H9 (cell line): ENCODE data around the gene TRABD. TPM values are rescaled to one million over a fixed set of nuclear protein-coding genes. Genes with fewer than 3 reads are reported as not detected.

ENCODE experiments used
- DNase-seq: peaks from one replicate; pipeline ENCODE4 v3.0.0-alpha.2; 2017
- H2AFZ ChIP-seq: one replicate; pipeline ENCODE4 v1.6.1; 2013; ENCODE audit warnings: mild to moderate bottlenecking, low read length, control low read depth, moderate library complexity
- H2AK5ac ChIP-seq: 2 replicates; pipeline ENCODE4 v1.6.1; 2013; ENCODE audit warnings: low read length, control low read depth, mixed read lengths; ENCODE audit not compliant: insufficient read length
- H2BK120ac ChIP-seq: one replicate; pipeline ENCODE4 v1.6.1; 2013; ENCODE audit warnings: low read depth, mild to moderate bottlenecking, low read length, control low read depth, inconsistent platforms; ENCODE audit not compliant: poor library complexity, severe bottlenecking
- H2BK12ac ChIP-seq: 2 replicates; pipeline ENCODE4 v1.6.1; 2013; ENCODE audit warnings: low read length, control low read depth, mixed read lengths, low read depth; ENCODE audit not compliant: insufficient read length
- H2BK15ac ChIP-seq: 2 replicates; pipeline ENCODE4 v1.6.1; 2013; ENCODE audit warnings: low read depth, low read length, control low read depth
- H2BK20ac ChIP-seq: one replicate; pipeline ENCODE4 v1.6.1; 2013; ENCODE audit warnings: low read depth, mild to moderate bottlenecking, low read length, control low read depth, inconsistent platforms; ENCODE audit not compliant: poor library complexity, severe bottlenecking
- H2BK5ac ChIP-seq: 2 replicates; pipeline ENCODE4 v1.6.1; 2013; ENCODE audit warnings: low read length, control low read depth, mixed read lengths; ENCODE audit not compliant: insufficient read length
- H3K14ac ChIP-seq: 2 replicates; pipeline ENCODE4 v1.6.1; 2013; ENCODE audit warnings: low read length, control low read depth; ENCODE audit not compliant: insufficient read depth
- H3K18ac ChIP-seq: 2 replicates; pipeline ENCODE4 v1.6.1; 2013; ENCODE audit warnings: low read depth, mild to moderate bottlenecking, mixed read lengths, low read length, control low read depth; ENCODE audit not compliant: insufficient read length
- H3K23ac ChIP-seq: 2 replicates; pipeline ENCODE4 v1.6.1; 2013; ENCODE audit warnings: low read length, control low read depth, mixed read lengths, low read depth; ENCODE audit not compliant: insufficient read length
- H3K23me2 ChIP-seq: 2 replicates; pipeline ENCODE4 v1.6.1; 2013; ENCODE audit warnings: low read depth, mild to moderate bottlenecking, mixed read lengths, low read length, control low read depth; ENCODE audit not compliant: insufficient read length, poor library complexity, severe bottlenecking
- H3K27ac ChIP-seq: 2 replicates; pipeline ENCODE4 v1.5.1; 2013; ENCODE audit warnings: low read length, control low read depth, mixed read lengths, low read depth; ENCODE audit not compliant: insufficient read length
- H3K27me3 ChIP-seq: 2 replicates; pipeline ENCODE4 v1.6.1; 2013; ENCODE audit warnings: low read length, control low read depth, inconsistent platforms; ENCODE audit not compliant: insufficient read depth
- H3K4ac ChIP-seq: 2 replicates; pipeline ENCODE4 v1.6.1; 2013; ENCODE audit warnings: low read depth, mild to moderate bottlenecking, control low read depth, inconsistent platforms, low read length, moderate library complexity
- H3K4me1 ChIP-seq: 2 replicates; pipeline ENCODE4 v1.6.1; 2013; ENCODE audit warnings: low read length, control low read depth, inconsistent platforms; ENCODE audit not compliant: insufficient read depth
- H3K4me2 ChIP-seq: 2 replicates; pipeline ENCODE4 v1.6.1; 2013; ENCODE audit warnings: low read length, control low read depth, mixed read lengths; ENCODE audit not compliant: insufficient read length, insufficient read depth
- H3K56ac ChIP-seq: 2 replicates; pipeline ENCODE4 v1.6.1; 2013; ENCODE audit warnings: low read depth, mild to moderate bottlenecking, mixed read lengths, low read length, control low read depth; ENCODE audit not compliant: insufficient read length
- H3K79me1 ChIP-seq: 2 replicates; pipeline ENCODE4 v1.6.1; 2013; ENCODE audit warnings: low read depth, mild to moderate bottlenecking, moderate library complexity, low read length, control low read depth, inconsistent platforms; ENCODE audit not compliant: insufficient read depth, poor library complexity, severe bottlenecking
- H3K79me2 ChIP-seq: 2 replicates; pipeline ENCODE4 v1.6.1; 2013; ENCODE audit warnings: low read length, control low read depth, inconsistent platforms; ENCODE audit not compliant: insufficient read depth
- H3K9ac ChIP-seq: 2 replicates; pipeline ENCODE4 v1.6.1; 2013; ENCODE audit warnings: low read length, control low read depth, mixed read lengths; ENCODE audit not compliant: insufficient read length; ENCODE audit errors: extremely low read depth
- H3K9me3 ChIP-seq: one replicate; pipeline ENCODE4 v1.6.1; 2013; ENCODE audit warnings: low read depth, low read length, inconsistent platforms; ENCODE audit not compliant: control insufficient read depth
- H3T11ph ChIP-seq: one replicate; pipeline ENCODE4 v1.6.1; 2013; ENCODE audit warnings: mild to moderate bottlenecking, low read length, control low read depth, inconsistent platforms
- H4K20me1 ChIP-seq: one replicate; pipeline ENCODE4 v1.6.1; 2013; ENCODE audit not compliant: control insufficient read depth, insufficient read length, insufficient read depth
- H4K5ac ChIP-seq: 2 replicates; pipeline ENCODE4 v1.6.1; 2013; ENCODE audit warnings: low read depth, mild to moderate bottlenecking, mixed read lengths, low read length, control low read depth; ENCODE audit not compliant: insufficient read length
- H4K8ac ChIP-seq: replicated peaks from 2 replicates; pipeline ENCODE4 v1.6.1; 2013; ENCODE audit warnings: low read length, control low read depth, mixed read lengths, low read depth; ENCODE audit not compliant: insufficient read length
- H4K91ac ChIP-seq: 2 replicates; pipeline ENCODE4 v1.6.1; 2013; ENCODE audit warnings: low read depth, mild to moderate bottlenecking, moderate library complexity, mixed read lengths, low read length, control low read depth; ENCODE audit not compliant: insufficient read length
- H3K27ac Mint-ChIP-seq, 3 experiments: 2 replicates in 2 of 3; 3 replicates in 1 of 3; pipeline ENCODE4 v1.8.0; 2020 to 2021; ENCODE audit warnings: mixed read lengths in 3 of 3, mild to moderate bottlenecking in 1 of 3, moderate library complexity in 1 of 3
- H3K27me3 Mint-ChIP-seq: 2 replicates; pipeline ENCODE4 v1.8.0; 2021; ENCODE audit warnings: low read depth, mild to moderate bottlenecking, moderate library complexity, mixed read lengths
- H3K36me3 Mint-ChIP-seq, 3 experiments: 2 replicates in 2 of 3; 3 replicates in 1 of 3; pipeline ENCODE4 v1.8.0; 2020 to 2021; ENCODE audit warnings: low read depth in 3 of 3, mixed read lengths in 3 of 3; ENCODE audit not compliant: insufficient read depth in 1 of 3
- H3K4me1 Mint-ChIP-seq, 2 experiments: 2 replicates each; pipeline ENCODE4 v1.8.0; 2020; ENCODE audit warnings: mixed read lengths in 2 of 2
- H3K4me3 Mint-ChIP-seq, 2 experiments: 2 replicates in 1 of 2; 3 replicates in 1 of 2; pipeline ENCODE4 v1.8.0; 2020 to 2021; ENCODE audit warnings: mild to moderate bottlenecking in 2 of 2, mixed read lengths in 2 of 2, moderate library complexity in 1 of 2
- H3K9me3 Mint-ChIP-seq, 2 experiments: 2 replicates in 1 of 2; 3 replicates in 1 of 2; pipeline ENCODE4 v1.8.0; 2020; ENCODE audit warnings: mild to moderate bottlenecking in 2 of 2, mixed read lengths in 2 of 2, moderate library complexity in 1 of 2
- WGBS: extraction: QIAGEN DNeasy Blood & Tissue Kit; methylation state at CpG from one replicate; pipeline ENCODE4 v1.1.7; 2013; ENCODE audit warnings: missing lambda C conversion rate, low lambda C conversion rate, mixed read lengths; ENCODE audit not compliant: insufficient read length; ENCODE audit errors: extremely low coverage; 5-methylcytosine and 5-hydroxymethylcytosine counted together
- total RNA-seq: library from RNA; stranded (reverse); gene quantifications from 2 replicates; pipeline ENCODE4 v1.2.1, GENCODE V29; 2021
- TF ChIP-seq, protein P1 (sequence below): fragments of 200-600 bp; sonication (generic); conservative IDR thresholded peaks from 3 replicates; pipeline ENCODE4 v1.8.0; 2021; ENCODE audit warnings: antibody characterized with exemption, mild to moderate bottlenecking

Gene TRABD
- total RNA-seq, 1 experiment from 2014 or later: 47.8 TPM

DNA sequence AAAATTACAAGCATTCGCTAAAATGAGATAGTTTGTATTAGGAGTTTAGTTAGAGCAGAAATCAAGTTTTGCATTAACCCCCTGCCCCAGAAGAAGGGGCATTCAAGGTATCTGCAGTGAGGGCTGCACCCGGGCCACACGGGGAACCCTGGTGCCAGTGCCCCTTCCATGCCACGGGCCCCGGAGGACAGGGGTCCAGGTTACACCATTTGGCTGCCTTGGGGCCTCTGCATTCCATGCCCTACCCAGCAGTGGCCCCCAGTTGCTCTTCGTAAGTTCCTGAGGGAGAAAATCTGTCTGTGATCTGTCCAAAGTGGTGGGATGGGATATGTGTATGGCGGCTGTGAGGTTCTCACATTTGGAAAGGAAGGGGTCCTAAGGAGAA, 32.0 kb upstream of the TRABD start:
- Histone ChIP-seq H2BK15ac (no peak overlapping the region), H2BK12ac (no peak overlapping the region), H3K9me3 (no peaks in the 10 kb centered on the region), H4K91ac (no peak overlapping the region), H3K18ac (no peak overlapping the region), H3K23ac (no peak overlapping the region), H3K14ac (no peak overlapping the region), H4K8ac (no peak overlapping the region), H3K79me2 (no peaks in the 10 kb centered on the region), H3K9ac (no peak overlapping the region), H3K27me3 (no peaks in the 10 kb centered on the region), H2BK120ac (no peak overlapping the region), H3K56ac (no peak overlapping the region), H3K79me1 (no peaks in the 10 kb centered on the region), H2AK5ac (no peak overlapping the region), H3T11ph (no peak overlapping the region), H3K4me2 (no peak overlapping the region), H3K4me1 (no peaks in the 10 kb centered on the region), H4K5ac (no peak overlapping the region), H2BK20ac (no peak overlapping the region), H2AFZ (no peak overlapping the region), H3K4ac (no peak overlapping the region), H3K23me2 (peaks cover 4% of the 10 kb centered on the region), H3K27ac (no peak overlapping the region), H2BK5ac (no peak overlapping the region), H4K20me1 (peaks cover 1% of the 10 kb centered on the region)
- Mint-ChIP-seq H3K4me3 (no peak overlapping the region), H3K27ac (no peak overlapping the region), H3K36me3 (no peaks in the 10 kb centered on the region), H3K27me3 (peaks cover 25% of the 10 kb centered on the region), H3K4me1 (no peaks in the 10 kb centered on the region; a peak in 1 of 4 replicates), H3K9me3 (no peaks in the 10 kb centered on the region)
- WGBS: no CpG with 5 or more reads among the region's 7 CpGs
- TF ChIP-seq, protein P1, sequence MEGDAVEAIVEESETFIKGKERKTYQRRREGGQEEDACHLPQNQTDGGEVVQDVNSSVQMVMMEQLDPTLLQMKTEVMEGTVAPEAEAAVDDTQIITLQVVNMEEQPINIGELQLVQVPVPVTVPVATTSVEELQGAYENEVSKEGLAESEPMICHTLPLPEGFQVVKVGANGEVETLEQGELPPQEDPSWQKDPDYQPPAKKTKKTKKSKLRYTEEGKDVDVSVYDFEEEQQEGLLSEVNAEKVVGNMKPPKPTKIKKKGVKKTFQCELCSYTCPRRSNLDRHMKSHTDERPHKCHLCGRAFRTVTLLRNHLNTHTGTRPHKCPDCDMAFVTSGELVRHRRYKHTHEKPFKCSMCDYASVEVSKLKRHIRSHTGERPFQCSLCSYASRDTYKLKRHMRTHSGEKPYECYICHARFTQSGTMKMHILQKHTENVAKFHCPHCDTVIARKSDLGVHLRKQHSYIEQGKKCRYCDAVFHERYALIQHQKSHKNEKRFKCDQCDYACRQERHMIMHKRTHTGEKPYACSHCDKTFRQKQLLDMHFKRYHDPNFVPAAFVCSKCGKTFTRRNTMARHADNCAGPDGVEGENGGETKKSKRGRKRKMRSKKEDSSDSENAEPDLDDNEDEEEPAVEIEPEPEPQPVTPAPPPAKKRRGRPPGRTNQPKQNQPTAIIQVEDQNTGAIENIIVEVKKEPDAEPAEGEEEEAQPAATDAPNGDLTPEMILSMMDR: no peak
- DNase-seq: no peak
